H54 (cell line): ENCODE results near the gene ZNF264.
"Not testable (repeated sequence)": the region's sequence is repeated elsewhere in the genome, so short reads cannot be mapped to it uniquely, and the experiment has no call there.

ENCODE experiments used
- DNase-seq: peaks from one replicate; pipeline ENCODE4 v3.0.0; 2011; ENCODE audit warnings: low spot score, mixed read lengths; ENCODE audit not compliant: insufficient read length
- FAIRE-seq: peaks from 3 replicates; lab custom pipeline; 2011; peaks lifted over from hg19 to GRCh38; lab: Jason Lieb, UNC
- POLR2A ChIP-seq: IDR thresholded peaks from 2 replicates; pipeline ENCODE4 v1.6.1; 2011; ENCODE audit warnings: low read depth, mild to moderate bottlenecking, low read length

Gene ZNF264

DNA sequence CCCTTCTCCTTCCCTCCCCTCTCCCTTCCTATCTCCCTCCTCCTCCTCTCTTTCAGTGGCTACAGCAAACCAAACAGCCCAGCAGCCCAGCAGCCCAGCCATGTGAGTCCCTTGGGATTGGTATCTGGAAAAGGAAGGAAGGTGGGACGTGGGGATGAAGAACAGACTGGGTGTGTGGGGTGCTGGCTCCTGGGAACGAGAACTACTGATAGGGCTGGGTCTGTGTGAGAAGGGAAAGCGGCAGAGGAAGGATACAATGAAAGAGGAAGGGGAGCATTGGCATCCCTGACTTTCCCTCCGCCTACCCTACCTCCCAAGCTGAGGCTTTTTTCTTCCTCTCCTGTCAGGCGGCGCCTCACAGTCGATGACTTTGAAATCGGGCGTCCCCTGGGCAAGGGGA lies 40.4 kb downstream of the ZNF264 start:
- no peak for TF ChIP-seq POLR2A
- FAIRE-seq (no peak), DNase-seq (no peak)

DNA sequence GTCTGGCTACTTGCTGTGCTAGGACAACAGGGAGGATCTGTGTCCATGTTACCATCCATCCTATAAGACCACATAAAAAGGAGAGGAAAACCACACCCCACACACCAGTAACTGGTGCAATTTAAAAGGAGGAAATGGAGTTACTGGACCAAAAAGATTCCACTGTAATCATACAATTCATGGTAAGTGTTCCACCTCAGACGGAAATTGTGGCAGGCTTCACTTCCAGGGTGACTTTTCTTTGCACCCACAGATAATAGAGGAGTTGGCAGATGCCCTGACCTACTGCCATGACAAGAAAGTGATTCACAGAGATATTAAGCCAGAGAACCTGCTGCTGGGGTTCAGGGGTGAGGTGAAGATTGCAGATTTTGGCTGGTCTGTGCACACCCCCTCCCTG lies 41.9 kb downstream of the ZNF264 start:
- no peak for DNase-seq
- FAIRE-seq: no peak
- TF ChIP-seq POLR2A: no peak

DNA sequence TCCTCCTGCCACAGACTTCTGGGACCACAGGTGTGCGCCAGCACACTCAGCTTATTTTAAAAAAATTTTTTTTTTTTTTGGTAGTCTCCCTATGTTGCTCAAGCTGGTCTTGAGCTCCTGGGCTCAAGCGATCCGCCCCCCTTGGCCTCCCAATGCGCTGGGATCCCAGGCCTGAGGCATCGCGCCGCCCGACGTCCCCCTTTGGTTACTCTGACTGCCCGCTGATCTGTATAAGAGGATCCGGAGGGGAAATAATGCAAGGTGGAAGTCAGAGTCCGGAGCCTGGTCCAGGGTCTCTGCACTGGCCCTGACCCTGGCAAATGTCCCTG lies 48.6 kb downstream of the ZNF264 start:
- no peak for FAIRE-seq
- no peak for DNase-seq
- no peak for TF ChIP-seq POLR2A

DNA sequence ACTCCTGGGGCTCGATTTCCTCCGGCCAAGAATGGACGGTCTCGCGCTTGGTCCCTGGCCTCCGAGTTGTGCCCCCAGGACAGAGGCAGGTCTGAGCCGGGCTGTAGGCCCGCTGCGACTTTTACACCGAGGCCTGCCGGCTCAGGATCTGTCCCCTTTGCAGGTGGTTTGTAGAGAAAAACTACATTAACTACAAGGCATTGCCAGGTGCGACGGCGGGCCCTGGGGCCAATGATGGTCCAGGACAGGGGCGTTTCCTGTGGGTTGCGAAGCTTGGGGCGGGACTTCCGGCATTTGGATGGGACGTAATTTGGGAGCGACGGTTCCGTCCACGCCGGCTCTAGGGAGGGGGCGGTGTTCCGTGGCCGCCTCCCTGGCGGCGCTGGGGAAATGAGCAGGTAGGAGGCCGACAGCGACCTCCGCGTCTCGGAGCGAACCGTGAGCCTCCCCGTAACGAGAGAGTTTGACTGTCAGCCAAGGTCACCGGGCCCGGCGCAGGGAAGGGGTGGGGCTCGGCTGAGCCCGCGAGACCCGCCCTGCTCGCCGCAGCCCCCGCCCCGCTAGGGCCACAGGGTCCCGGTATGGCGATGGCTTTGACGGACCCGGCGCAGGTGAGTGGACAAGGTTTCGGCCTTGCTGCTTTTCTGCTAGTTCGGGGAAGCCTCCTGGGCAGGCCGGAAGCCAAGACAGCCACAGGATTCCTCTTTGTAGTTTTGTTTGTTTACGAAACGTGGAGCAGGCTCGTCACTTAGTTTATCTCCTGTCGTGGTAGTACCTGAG lies 49.2 kb downstream of the ZNF264 start, which contains the start of gene ZNF805:
TSS of gene ZNF805 (plus strand) at position 322 of the 780 bp plus-strand sequence. CDS start at position 582, 260 bp downstream.
- TF ChIP-seq POLR2A: peak; percentile 93

DNA sequence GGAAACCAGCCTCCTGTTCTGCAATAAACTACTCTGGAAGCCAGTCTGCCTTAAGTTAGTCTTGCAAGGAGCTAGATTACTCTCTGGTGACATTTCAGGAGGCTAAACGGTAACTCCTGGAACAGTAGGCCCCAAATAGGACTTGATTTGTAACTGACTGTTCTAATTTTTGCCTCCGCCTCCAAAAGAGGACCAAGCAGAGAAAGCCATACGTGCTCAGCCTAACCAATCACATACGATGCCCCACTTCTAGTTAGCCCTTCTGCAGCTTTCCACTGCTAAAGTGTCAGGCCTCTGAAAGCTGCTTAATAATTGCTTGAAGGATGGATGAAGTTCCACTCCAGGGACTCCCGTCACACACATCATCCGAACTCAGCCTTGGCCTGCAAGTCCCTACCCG lies 49.9 kb downstream of the ZNF264 start:
- no peak for TF ChIP-seq POLR2A
- no peak for DNase-seq
- FAIRE-seq: no peak

More for the DNA sequence above, 49.2 kb downstream of the ZNF264 start, which contains the start of gene ZNF805:
- FAIRE-seq (peak; percentile 36), DNase-seq (peak; percentile 99)

DNA sequence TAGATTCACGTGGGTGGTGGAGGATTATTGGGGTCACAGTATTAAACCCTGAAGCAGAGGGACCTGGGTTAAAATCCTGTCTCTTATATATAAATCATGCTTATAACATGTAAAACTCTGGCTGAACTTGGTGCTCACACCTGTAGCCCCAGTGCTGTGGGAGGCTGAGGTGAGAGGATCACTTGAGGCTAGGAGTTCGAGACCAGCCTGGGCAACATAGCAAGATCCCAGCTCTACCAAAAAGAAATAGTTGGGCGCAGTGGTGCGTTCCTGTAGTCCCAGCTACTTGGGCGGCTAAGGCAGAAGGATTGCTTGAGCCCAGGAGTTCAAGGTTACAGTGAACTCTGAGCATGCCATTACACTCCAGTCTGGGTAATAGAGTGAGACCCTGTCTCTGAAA lies 51.5 kb downstream of the ZNF264 start:
- FAIRE-seq (no peak), DNase-seq (no peak)
- no peak for TF ChIP-seq POLR2A

DNA sequence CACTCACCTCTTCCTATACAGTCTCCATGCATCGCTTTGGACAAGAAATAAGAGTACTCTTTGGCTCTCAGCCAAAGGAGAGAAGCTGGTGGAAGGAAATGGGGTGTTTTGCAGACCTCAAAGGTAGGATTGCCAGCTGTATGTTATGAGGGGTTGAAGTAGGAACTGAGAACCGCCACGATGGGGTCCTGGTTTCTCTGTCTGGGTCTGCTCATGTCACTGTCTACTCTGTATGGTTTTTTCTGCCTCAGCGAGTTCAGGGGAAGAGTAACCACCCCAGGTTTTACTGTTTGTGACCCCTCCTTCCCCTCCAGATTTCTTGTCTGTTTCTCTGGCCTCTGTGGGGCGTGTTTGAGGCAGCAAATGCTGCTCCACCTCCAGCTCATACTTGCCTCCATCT lies 53.2 kb downstream of the ZNF264 start:
- FAIRE-seq (no peak), DNase-seq (no peak)

DNA sequence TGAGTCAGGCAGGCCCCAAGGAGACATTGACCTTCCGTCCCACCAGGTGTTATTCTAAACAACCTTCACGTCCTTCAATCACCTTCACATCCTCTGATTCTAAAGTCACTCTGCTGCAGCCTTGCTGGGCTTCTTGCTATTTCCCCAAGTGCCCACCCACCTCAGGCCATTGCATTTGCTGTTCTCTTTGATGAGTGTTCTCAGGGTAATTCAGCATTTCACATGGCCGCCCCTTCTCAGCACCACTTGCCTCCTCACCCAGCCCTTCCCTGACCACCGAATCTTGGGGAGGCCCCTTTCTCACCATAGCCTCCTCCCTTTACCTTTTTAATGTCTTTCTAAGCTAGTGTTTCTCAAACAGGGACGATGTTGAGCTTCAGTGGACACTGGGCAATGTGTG lies 53.8 kb downstream of the ZNF264 start:
- DNase-seq (no peak), FAIRE-seq (no peak)
- TF ChIP-seq POLR2A: no peak

More for the DNA sequence above, 53.2 kb downstream of the ZNF264 start:
- TF ChIP-seq POLR2A: no peak

DNA sequence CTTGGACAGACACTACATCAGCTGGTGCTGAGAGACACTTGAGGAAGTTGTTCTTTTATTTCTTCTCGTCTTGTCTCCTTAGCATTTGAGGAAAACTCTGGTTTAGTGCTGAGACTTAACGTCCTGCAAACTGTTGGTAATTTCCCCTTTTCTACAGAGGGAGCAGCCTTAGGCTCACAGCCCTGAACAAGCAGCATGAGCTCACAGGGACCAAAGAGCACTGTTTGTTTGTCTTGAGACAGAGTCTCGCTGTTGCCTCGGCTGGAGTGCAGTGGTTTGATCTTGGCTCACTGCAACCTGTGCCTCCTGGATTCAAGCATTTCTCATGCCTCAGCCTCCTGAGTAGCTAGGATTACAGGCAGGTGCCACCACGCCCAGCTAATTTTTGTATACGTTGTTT lies 54.7 kb downstream of the ZNF264 start:
- no peak for TF ChIP-seq POLR2A
- DNase-seq (no peak), FAIRE-seq (no peak)

DNA sequence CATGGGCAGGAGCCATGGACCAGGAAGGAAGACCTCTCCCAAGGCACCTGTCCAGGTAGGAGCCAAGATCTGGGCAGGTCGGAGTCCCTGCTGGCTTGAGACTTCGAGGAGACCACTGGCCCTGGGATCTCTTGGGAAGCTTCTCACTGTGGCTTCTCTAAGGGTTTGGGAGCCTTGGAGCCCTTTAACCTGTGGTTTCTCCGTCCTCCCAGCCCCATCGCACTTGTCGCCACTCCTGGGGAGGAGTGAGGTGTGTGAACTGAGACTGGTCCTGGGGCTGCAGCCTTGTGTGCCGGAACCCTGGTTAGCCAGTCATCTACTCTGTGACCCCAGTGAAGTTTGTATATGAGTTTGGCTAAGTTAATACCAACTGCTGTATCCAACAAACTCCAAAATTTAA lies 57.3 kb downstream of the ZNF264 start:
- TF ChIP-seq POLR2A: no peak
- FAIRE-seq: no peak

DNA sequence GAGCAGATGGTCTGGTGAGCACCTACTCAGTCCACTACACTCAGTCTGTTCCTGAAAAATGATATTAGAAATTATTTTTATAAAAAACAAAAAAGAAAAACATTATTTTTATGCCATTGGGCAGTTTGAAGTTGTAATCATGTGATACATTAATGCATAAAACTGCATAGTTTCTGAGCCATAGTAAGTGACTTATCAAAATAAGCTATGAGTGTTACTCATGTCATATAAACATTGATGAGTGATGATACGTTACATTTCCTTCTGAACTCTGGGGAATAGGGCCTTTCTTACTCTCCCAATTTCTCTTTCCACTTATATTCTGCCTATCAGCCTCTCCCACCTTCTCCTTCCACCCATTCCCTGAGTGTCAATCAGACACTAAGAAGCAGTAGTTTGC lies 58.0 kb downstream of the ZNF264 start:
- FAIRE-seq: no peak
- no peak for TF ChIP-seq POLR2A
- no peak for DNase-seq

More for the DNA sequence above, 57.3 kb downstream of the ZNF264 start:
- DNase-seq: no peak

DNA sequence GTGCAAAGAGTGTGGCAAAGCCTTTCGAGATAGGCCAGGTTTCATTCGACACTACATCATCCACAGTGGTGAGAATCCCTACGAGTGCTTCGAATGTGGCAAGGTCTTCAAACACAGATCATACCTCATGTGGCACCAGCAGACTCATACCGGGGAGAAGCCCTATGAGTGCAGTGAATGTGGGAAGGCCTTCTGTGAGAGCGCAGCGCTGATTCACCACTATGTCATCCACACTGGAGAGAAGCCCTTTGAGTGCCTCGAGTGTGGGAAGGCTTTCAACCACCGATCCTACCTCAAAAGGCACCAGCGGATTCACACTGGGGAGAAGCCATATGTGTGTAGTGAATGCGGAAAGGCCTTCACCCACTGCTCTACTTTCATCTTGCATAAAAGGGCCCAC lies 62.5 kb downstream of the ZNF264 start:
- not testable (repeated sequence) for DNase-seq, FAIRE-seq

DNA sequence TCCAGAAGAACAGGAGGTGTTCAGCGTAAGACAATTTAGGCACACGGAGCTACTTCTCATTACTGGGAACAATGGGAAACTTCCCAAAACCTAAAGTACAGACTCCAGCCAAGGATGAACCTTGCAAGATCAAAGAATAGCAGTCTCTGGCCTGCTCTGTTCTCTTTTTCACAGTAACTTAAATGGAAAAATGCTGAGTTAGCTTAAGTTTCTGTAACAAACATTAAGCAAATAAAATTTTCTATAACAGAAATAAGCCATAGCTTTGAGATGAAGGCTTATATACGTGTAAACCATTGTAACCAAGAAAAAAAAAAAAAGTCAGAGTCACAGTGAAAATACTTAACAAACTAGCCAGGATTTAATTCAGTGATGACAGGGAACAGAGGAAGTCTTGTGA lies 70.7 kb downstream of the ZNF264 start:
- FAIRE-seq (no peak), DNase-seq (no peak)
- TF ChIP-seq POLR2A: no peak

DNA sequence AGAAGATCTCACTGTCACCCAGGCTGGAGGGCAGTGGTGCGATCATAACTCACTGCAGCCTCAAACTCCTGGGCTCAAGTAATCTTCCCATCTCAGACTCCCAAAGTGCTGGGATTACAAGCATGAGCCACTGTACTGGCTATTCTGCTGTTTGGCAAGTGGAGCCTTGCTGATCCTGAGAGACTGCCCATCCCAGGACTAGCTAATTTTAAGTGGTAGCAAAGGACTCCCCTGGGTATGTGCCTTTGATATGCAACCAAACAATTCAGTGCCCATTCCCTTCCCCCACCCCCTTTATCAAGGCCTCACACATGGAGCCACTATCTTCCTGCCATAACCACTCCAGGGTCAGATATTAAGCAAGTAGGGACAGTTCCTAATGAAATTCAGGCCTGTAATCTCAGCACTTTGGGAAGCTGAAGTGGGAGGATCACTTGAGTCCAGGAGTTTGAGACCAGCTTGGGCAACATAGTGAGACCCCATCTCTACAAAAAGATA lies 72.0 kb downstream of the ZNF264 start:
- FAIRE-seq (no peak), DNase-seq (no peak)
- no peak for TF ChIP-seq POLR2A

DNA sequence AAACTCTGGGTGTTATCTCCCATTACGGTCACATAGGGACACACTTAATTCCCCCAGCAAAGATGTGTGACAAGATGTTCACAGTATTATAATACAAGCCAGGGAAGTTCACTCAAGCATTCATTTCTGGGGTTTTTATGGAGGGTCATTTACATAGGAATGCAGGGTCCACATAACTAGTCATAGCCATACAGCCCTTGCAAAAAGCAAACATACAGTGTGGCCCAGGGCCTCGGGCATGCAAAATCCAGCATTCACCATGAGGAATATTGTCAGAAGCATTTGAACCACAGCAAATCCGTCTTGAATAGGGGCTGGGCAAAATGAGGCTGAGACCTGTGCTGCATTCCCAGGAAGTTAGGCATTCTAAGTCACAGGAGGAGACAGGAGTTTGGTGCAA lies 76.0 kb downstream of the ZNF264 start:
- FAIRE-seq: no peak

More for the DNA sequence above, 76.0 kb downstream of the ZNF264 start:
- no peak for DNase-seq
- no peak for TF ChIP-seq POLR2A
